Activated T-cell treated with anti-CD3 and anti-CD28 coated beads for 4 hours (primary cell): Measurements from ENCODE around the gene SLC2A13.
"Not testable (repeated sequence)": the region's sequence is repeated elsewhere in the genome, so short reads cannot be mapped to it uniquely, and the experiment has no call there.

ENCODE experiments used
- DNase-seq: peaks from one replicate; pipeline ENCODE4 v3.0.0-alpha.2; 2020

SLC2A13 gene

GRCh38 chr12:39989501-39989900, 116.4 kb downstream of the SLC2A13 start:
- DNase-seq: no peak

GRCh38 chr12:39988574-39988973, 117.3 kb downstream of the SLC2A13 start:
- DNase-seq: no peak

- no peak for DNase-seq
These were observed 119.2 kb downstream of the SLC2A13 start for GRCh38 chr12:39986674-39987073.

GRCh38 chr12:39984670-39985069, 121.2 kb downstream of the SLC2A13 start:
- no peak for DNase-seq

GRCh38 chr12:39975374-39975918, 130.4 kb downstream of the SLC2A13 start:
- DNase-seq: no peak

- no peak for DNase-seq
These were observed 133.8 kb downstream of the SLC2A13 start for GRCh38 chr12:39972119-39972518.

- DNase-seq: no peak
These were observed 134.5 kb downstream of the SLC2A13 start for GRCh38 chr12:39971348-39971747.

- DNase-seq: no peak
These were observed 139.2 kb downstream of the SLC2A13 start for GRCh38 chr12:39966721-39967120.

GRCh38 chr12:39966256-39966655, 139.6 kb downstream of the SLC2A13 start:
- no peak for DNase-seq

- DNase-seq: no peak
These were observed 146.4 kb downstream of the SLC2A13 start for GRCh38 chr12:39959467-39959866.

GRCh38 chr12:39959031-39959430, 146.8 kb downstream of the SLC2A13 start:
- no peak for DNase-seq

- no peak for DNase-seq
These were observed 147.5 kb downstream of the SLC2A13 start for GRCh38 chr12:39958377-39958776.

- DNase-seq: no peak
These were observed 149.2 kb downstream of the SLC2A13 start for GRCh38 chr12:39956725-39957124.

GRCh38 chr12:39946361-39947280, 159.3 kb downstream of the SLC2A13 start:
- no peak for DNase-seq

GRCh38 chr12:39937119-39937518, 168.8 kb downstream of the SLC2A13 start:
- no peak for DNase-seq

GRCh38 chr12:39935839-39936238, 170.0 kb downstream of the SLC2A13 start:
- DNase-seq: no peak

GRCh38 chr12:39935275-39935674, 170.6 kb downstream of the SLC2A13 start:
- no peak for DNase-seq

- no peak for DNase-seq
These were observed 174.0 kb downstream of the SLC2A13 start for GRCh38 chr12:39931857-39932256.

GRCh38 chr12:39931231-39931630, 174.7 kb downstream of the SLC2A13 start:
- no peak for DNase-seq

GRCh38 chr12:39930101-39930500, 175.8 kb downstream of the SLC2A13 start:
- DNase-seq: no peak

GRCh38 chr12:39928181-39928899, 177.5 kb downstream of the SLC2A13 start:
- no peak for DNase-seq

- DNase-seq: no peak
These were observed 182.5 kb downstream of the SLC2A13 start for GRCh38 chr12:39923364-39923763.

- DNase-seq: not testable (repeated sequence)
These were observed 183.3 kb downstream of the SLC2A13 start for GRCh38 chr12:39922598-39922997.

GRCh38 chr12:39920647-39921046, 185.2 kb downstream of the SLC2A13 start:
- no peak for DNase-seq
